HL-60 (cell line): ENCODE results near the gene SLC41A3.

Source experiments
- REST ChIP-seq: IDR thresholded peaks from 2 replicates; pipeline ENCODE4 v1.6.1; 2012; ENCODE audit warnings: low read depth; ENCODE audit not compliant: insufficient replicate concordance
- SPI1 ChIP-seq: IDR thresholded peaks from 2 replicates; pipeline ENCODE4 v1.6.1; 2012; ENCODE audit warnings: low read depth, mild to moderate bottlenecking, borderline replicate concordance
- TF ChIP-seq, protein P1 (sequence below): IDR thresholded peaks from one replicate; pipeline ENCODE4 v1.5.1; 2011; ENCODE audit warnings: low read length, control low read depth, inconsistent platforms; ENCODE audit not compliant: insufficient read depth

DNA sequence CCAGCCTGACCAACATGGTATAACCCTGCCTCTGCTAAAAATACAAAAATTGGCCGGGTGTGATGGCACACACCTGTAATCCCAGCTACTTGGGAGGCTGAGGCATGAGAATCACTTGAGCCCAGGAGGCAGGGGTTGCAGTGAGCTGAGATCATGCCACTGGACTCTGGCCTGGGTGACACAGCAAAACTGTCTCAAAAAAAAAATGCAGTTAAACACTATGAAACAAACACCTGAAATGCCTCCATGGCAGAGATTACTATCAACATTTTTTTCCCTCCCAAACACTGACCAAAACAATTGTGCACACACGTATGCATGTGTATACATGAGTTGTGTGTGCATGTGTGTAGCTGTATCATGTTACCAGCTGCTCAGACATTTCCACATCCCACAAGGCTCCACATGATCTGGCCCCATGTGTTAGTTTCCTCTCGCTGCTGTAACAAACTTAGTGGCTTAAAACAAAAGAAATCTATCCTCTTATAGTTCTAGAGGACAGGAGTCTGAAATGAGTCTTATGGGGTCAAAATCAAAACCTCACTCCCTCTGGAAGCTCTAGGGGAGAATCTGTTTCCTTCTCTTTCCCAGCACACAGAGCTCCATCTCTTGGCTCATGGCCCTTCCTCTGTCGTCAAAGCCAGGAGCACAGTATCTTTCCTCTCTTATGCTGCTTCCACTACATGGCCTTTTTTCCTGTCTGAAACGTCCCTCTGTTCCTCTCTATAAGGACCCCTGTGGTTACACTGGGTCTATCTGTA is 34.5 kb downstream of the SLC41A3 start:
- TF ChIP-seq, protein P1, sequence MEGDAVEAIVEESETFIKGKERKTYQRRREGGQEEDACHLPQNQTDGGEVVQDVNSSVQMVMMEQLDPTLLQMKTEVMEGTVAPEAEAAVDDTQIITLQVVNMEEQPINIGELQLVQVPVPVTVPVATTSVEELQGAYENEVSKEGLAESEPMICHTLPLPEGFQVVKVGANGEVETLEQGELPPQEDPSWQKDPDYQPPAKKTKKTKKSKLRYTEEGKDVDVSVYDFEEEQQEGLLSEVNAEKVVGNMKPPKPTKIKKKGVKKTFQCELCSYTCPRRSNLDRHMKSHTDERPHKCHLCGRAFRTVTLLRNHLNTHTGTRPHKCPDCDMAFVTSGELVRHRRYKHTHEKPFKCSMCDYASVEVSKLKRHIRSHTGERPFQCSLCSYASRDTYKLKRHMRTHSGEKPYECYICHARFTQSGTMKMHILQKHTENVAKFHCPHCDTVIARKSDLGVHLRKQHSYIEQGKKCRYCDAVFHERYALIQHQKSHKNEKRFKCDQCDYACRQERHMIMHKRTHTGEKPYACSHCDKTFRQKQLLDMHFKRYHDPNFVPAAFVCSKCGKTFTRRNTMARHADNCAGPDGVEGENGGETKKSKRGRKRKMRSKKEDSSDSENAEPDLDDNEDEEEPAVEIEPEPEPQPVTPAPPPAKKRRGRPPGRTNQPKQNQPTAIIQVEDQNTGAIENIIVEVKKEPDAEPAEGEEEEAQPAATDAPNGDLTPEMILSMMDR, result no peak
- TF ChIP-seq SPI1, result no peak
- no peak for TF ChIP-seq REST
